NT2/D1 (cell line): ENCODE data around the gene NAALAD2.

Experiments used
- SUZ12 ChIP-seq: IDR thresholded peaks from 2 replicates; pipeline ENCODE4 v1.6.1; 2011; ENCODE audit not compliant: insufficient read length, insufficient read depth; ENCODE audit errors: extremely low read depth
- YY1 ChIP-seq: IDR thresholded peaks from 2 replicates; pipeline ENCODE4 v1.6.1; 2011; ENCODE audit not compliant: insufficient read length, insufficient read depth
- ZNF274 ChIP-seq: IDR thresholded peaks from 2 replicates; pipeline ENCODE4 v1.6.1; 2011; ENCODE audit warnings: mild to moderate bottlenecking, low read depth, low read length

GRCh38 chr11:90220391-90220790 is 85.9 kb downstream of the NAALAD2 start:
- TF ChIP-seq YY1 (no peak), ZNF274 (no peak), SUZ12 (no peak)
